ENCODE measurements around the gene SIGLEC12. TPM values are rescaled to one million over a fixed set of nuclear protein-coding genes. Genes with fewer than 3 reads are reported as not detected.
A peak's percentile ranks its signal among the peaks of the same experiment; 100 is the strongest.

SIGLEC12 gene
- total and polyA plus RNA-seq, 9 of the 15 experiments (the other 6 are each of a cell fraction or from before 2014, with no cell fraction given) = 0.08 to 1.3 (median 0.54) TPM

GRCh38 chr19:51547397-51548212 is 46.0 kb upstream of the SIGLEC12 start (continued):
- TF ChIP-seq ARID3B (CRISPR knock-in tag; IDR thresholded peaks at IDR 0.05; ENCODE audit: borderline replicate concordance) (no peak), ZBTB34 (CRISPR knock-in tag; IDR thresholded peaks at IDR 0.05) (no peak), ZSCAN29 (IDR thresholded peaks at IDR 0.05) (0 out of 2 replicates have a peak, but pooled peaks have one; percentile 40), ZNF77 (CRISPR knock-in tag; IDR thresholded peaks at IDR 0.05) (0 out of 2 replicates have a peak, but pooled peaks have one; percentile 24), PATZ1 (CRISPR knock-in tag; IDR thresholded peaks at IDR 0.05; ENCODE audit: borderline replicate concordance) (peak; percentile 59; the same call in 1 of the 2 replicates), HNRNPK (IDR thresholded peaks at IDR 0.05; ENCODE audit: low read depth, low read length, poor library complexity, severe bottlenecking) (no peak), CTCF (IDR thresholded peaks at IDR 0.05 in 2 of 3, conservative IDR thresholded peaks at IDR 0.05 in 1 of 3; ENCODE audit: insufficient read depth in 2 of 3, low read depth in 1 of 3, low read length in 3 of 3) (no peak), ZNF263 (CRISPR knock-in tag; IDR thresholded peaks at IDR 0.05; ENCODE audit: borderline replicate concordance) (peak; percentile 78; the same call in 1 of the 2 replicates), CHD2 (IDR thresholded peaks at IDR 0.05; ENCODE audit: low read depth, low read length) (no peak), KAT7 (CRISPR knock-in tag; IDR thresholded peaks at IDR 0.05; ENCODE audit: borderline replicate concordance) (peak; percentile 58; the same call in 1 of the 2 replicates), RAD21 (CRISPR knock-in tag; conservative IDR thresholded peaks at IDR 0.05 in 1 of 2, IDR thresholded peaks at IDR 0.05 in 1 of 2) (peak in 1 of 2 experiments; percentile 38; a peak in 2 of 4 replicates), TCFL5 (CRISPR knock-in tag; conservative IDR thresholded peaks at IDR 0.05) (0 out of 2 replicates have a peak, but pooled peaks have one; percentile 6), ZNF436 (CRISPR knock-in tag; IDR thresholded peaks at IDR 0.05) (no peak), MED1 (CRISPR knock-in tag; IDR thresholded peaks at IDR 0.05; ENCODE audit: borderline replicate concordance) (no peak; the same call in 1 of the 2 replicates), ZFP30 (CRISPR knock-in tag; IDR thresholded peaks at IDR 0.05; ENCODE audit: borderline replicate concordance) (no peak), CREBBP (IDR thresholded peaks at IDR 0.05; ENCODE audit: low read depth, low read length) (no peak)
- TF ChIP-seq, protein P1, sequence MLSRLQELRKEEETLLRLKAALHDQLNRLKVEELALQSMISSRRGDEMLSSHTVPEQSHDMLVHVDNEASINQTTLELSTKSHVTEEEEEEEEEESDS (CRISPR knock-in tag; IDR thresholded peaks at IDR 0.05) = no peak
- TF ChIP-seq, protein P2, sequence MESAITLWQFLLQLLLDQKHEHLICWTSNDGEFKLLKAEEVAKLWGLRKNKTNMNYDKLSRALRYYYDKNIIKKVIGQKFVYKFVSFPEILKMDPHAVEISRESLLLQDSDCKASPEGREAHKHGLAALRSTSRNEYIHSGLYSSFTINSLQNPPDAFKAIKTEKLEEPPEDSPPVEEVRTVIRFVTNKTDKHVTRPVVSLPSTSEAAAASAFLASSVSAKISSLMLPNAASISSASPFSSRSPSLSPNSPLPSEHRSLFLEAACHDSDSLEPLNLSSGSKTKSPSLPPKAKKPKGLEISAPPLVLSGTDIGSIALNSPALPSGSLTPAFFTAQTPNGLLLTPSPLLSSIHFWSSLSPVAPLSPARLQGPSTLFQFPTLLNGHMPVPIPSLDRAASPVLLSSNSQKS (CRISPR knock-in tag; IDR thresholded peaks at IDR 0.05) = no peak

All from K562 (cell line).